ENCODE results near the gene CTBP1.

Gene CTBP1

DNA sequence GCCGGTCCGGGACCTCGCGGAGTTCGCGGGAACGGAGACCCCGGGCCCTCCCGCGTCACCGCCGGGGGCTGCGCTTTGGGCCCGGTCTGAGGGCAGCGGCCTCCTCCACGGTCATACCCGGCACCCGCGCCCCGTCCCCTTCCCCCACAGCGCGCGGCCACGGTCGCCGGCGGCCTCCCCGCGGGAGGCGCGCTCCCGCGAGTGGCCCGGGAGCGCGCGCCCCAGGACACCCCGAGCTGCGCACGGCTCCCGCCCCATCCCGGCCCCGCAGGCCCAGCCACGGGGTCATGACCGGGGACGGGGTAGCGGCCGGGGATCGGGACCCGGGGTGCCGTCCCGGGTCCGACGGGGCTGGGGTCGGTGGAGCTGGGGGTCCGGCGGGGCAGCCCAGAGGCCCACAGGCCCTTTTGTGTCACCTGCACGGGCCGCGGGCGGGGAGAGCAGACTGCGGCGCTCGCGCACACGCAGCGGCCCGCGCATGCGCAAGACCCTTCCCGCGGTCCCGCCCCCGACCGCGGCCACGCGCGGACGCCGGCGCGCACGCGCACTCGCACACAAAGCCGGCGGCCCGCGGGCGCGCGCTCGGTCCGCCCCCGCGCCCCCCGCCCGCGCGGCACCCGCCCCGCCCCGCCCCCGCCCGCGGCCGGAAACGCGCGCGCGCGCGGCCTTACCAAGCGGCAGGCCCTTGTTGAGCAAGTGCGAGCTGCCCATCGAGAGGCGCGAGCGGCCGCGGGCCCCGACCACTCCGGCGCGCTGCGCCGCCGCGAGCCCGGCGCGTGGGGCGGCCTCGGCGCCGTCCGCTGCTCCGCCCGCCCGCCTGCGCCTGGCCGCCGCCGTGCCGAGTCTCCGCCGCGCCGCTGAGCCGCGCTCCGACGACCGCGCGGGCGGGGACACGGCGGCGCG is at the start of gene CTBP1:
CTBP1 (minus strand) TSS at position 886 of the 903 bp plus-strand sequence. CDS start 7,799 bp downstream, outside the sequence.
- peak; percentile 84 for DNase-seq (ENCODE audit: low read depth)
- peak within 1 kb of the TSS; percentile 75 for H3K4me3 ChIP-seq (ENCODE audit: low read depth, low read length)
- no peak for TF ChIP-seq CTCF (conservative IDR thresholded peaks at IDR 0.05; ENCODE audit: low read depth, low read length)

DNA sequence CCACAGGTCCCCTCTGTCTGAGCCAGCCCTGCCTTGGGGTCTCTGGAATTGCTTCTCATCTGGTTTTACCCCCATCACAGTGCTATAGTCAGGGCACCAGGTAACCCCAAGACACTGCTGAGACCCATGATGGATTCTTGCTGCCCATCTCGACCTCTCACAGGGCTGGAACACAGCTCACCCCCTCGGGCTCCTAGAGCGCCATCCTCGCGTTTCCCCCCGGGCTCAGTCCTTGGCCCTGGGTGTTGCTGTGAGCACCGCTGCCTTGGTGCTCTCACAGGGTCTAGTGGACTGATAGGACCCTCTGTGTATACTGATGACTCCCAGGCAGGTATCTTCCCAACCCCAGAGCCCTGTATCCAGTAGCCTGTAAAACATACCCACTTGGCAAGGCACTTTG is 49.5 kb upstream of the CTBP1 start:
- no peak for TF ChIP-seq CTCF (conservative IDR thresholded peaks at IDR 0.05; ENCODE audit: low read depth, low read length)
- DNase-seq (ENCODE audit: low read depth): no peak
- H3K4me3 ChIP-seq (ENCODE audit: low read depth, low read length): no peak overlapping the region

DNA sequence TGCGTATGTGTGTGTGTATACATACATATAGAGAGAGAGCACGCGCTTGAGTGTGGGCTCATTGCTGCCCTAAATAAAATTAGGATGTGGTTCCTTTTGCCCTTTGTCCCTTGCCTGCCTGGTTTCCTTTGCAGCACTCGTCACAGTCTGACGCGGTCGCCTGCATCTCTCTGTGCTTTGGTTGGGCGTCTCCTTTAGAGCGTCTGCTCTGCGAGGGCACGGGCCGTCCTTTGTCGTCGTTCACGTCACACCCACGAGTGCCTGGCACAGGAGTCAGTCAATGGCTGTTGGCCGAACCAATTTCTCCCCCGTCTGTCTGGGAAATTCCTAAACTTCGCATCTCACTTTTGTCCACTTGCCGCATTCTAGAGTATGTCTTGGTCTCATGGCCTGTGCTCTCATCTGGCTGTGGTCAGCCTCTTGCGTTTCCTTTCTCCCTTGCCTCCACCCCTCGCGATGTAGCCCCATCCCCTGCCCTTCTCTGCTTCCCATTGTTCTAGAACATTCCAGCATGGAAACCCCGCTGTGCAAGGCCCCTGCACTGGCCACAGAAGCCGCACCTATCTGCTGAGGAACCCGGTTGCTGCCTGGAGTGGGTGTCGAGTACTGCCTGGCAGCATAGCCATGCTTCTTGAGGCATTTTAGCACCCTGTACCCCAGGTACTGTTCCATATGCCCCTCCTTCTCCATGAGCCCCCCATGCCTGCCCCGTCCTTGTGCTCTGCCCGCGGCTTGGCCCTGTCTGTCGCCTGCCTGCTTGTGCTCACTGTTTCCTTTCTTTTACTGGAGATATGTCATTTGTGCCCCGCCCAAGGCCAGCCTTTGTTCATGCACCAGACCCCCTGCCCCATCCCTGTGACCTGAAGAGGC is 48.8 kb upstream of the CTBP1 start:
- no peak overlapping the region for H3K4me3 ChIP-seq (ENCODE audit: low read depth, low read length)
- DNase-seq (ENCODE audit: low read depth): no peak
- TF ChIP-seq CTCF (conservative IDR thresholded peaks at IDR 0.05; ENCODE audit: low read depth, low read length): no peak

- no peak overlapping the region for H3K4me3 ChIP-seq (ENCODE audit: low read depth, low read length)
- no peak for DNase-seq (ENCODE audit: low read depth)
- no peak for TF ChIP-seq CTCF (conservative IDR thresholded peaks at IDR 0.05; ENCODE audit: low read depth, low read length)
These were observed 48.1 kb upstream of the CTBP1 start for GRCh38 chr4:1297023-1297395.

GRCh38 chr4:1296324-1297022 is 47.5 kb upstream of the CTBP1 start:
- no peak for TF ChIP-seq CTCF (conservative IDR thresholded peaks at IDR 0.05; ENCODE audit: low read depth, low read length)
- no peak overlapping the region for H3K4me3 ChIP-seq (ENCODE audit: low read depth, low read length)
- DNase-seq (ENCODE audit: low read depth): no peak

- H3K4me3 ChIP-seq (ENCODE audit: low read depth, low read length): no peak overlapping the region
- TF ChIP-seq CTCF (conservative IDR thresholded peaks at IDR 0.05; ENCODE audit: low read depth, low read length): no peak
- no peak for DNase-seq (ENCODE audit: low read depth)
These were observed 46.6 kb upstream of the CTBP1 start for GRCh38 chr4:1295405-1296055.
